ENCODE data around the gene ANKFN1.

ANKFN1 gene

GRCh38 chr17:56186222-56186786 lies 33.0 kb downstream of the ANKFN1 start:
- H3K4me3 ChIP-seq (ENCODE audit: low read depth, low read length), result no peak overlapping the region
- DNase-seq, result peak; percentile 74
- H3K36me3 ChIP-seq (replicated peaks), result no peaks in the 10 kb centered on the region
- H3K27me3 ChIP-seq (replicated peaks), result no peaks in the 10 kb centered on the region
- peak overlapping the region; percentile 71 for H3K27ac ChIP-seq
- in situ Hi-C loops (cut with HindIII; ENCODE audit: low pct_ligation_motif_present, low sequenced_read_pairs), result no loop called here
- TF ChIP-seq, protein P1, sequence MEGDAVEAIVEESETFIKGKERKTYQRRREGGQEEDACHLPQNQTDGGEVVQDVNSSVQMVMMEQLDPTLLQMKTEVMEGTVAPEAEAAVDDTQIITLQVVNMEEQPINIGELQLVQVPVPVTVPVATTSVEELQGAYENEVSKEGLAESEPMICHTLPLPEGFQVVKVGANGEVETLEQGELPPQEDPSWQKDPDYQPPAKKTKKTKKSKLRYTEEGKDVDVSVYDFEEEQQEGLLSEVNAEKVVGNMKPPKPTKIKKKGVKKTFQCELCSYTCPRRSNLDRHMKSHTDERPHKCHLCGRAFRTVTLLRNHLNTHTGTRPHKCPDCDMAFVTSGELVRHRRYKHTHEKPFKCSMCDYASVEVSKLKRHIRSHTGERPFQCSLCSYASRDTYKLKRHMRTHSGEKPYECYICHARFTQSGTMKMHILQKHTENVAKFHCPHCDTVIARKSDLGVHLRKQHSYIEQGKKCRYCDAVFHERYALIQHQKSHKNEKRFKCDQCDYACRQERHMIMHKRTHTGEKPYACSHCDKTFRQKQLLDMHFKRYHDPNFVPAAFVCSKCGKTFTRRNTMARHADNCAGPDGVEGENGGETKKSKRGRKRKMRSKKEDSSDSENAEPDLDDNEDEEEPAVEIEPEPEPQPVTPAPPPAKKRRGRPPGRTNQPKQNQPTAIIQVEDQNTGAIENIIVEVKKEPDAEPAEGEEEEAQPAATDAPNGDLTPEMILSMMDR (IDR thresholded peaks at IDR 0.05; ENCODE audit: low read depth, low read length, missing control alignments), result no peak

- no peaks in the 10 kb centered on the region for H3K36me3 ChIP-seq (replicated peaks)
- H3K4me3 ChIP-seq (ENCODE audit: low read depth, low read length), result no peak overlapping the region
- in situ Hi-C loops (cut with HindIII; ENCODE audit: low pct_ligation_motif_present, low sequenced_read_pairs), result no loop called here
- no peaks in the 10 kb centered on the region for H3K27me3 ChIP-seq (replicated peaks)
- no peak overlapping the region for H3K27ac ChIP-seq
- no peak for DNase-seq
- TF ChIP-seq, protein P1 (IDR thresholded peaks at IDR 0.05; ENCODE audit: low read depth, low read length, missing control alignments), result no peak
Observed at GRCh38 chr17:56203430-56203829, 50.2 kb downstream of the ANKFN1 start.

DNA sequence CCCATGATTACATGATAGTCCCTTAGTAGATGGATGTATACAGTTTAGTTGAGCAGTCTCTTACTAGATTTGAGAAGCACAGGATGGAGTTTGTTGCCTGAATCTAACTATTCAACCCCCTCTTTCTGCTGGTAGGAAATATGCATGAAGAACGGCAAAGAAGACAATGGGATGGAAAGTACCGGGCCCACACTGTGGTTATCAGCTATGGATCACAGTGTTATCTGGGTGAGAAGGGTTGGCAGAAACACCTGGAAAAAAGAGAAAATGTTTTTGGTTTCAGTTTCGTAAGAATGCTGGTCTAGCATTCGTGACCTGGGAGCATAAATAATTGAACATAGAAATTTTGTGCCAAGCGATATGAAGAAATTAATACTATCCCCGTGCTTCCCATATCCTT lies 53.1 kb downstream of the ANKFN1 start:
- H3K27ac ChIP-seq, result no peak overlapping the region
- in situ Hi-C loops (cut with HindIII; ENCODE audit: low pct_ligation_motif_present, low sequenced_read_pairs), result no loop called here

DNA sequence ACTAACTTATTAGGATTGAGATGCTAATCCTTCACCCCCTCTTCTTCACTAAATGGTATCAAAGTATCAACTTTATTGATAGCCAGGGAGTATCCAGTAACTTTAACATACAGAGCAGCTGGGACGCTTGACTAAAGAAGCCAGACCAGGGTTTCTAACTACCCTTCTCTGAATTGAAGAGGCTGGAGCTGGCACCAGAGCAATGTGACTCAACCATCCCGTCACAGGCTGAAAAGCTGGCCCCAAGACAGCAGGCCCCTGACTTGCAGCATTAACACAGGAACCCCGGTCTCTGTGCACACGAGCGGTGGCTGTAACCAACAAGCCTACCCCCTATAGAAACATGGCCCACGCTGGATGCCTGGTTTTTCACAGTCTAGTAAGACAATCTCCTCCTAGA lies 59.8 kb downstream of the ANKFN1 start:
- Histone ChIP-seq H3K27ac (no peak overlapping the region), H3K36me3 (replicated peaks) (no peaks in the 10 kb centered on the region), H3K4me3 (ENCODE audit: low read depth, low read length) (no peak overlapping the region), H3K27me3 (replicated peaks) (no peaks in the 10 kb centered on the region)
- TF ChIP-seq, protein P1 (IDR thresholded peaks at IDR 0.05; ENCODE audit: low read depth, low read length, missing control alignments), result no peak
- in situ Hi-C loops (cut with HindIII; ENCODE audit: low pct_ligation_motif_present, low sequenced_read_pairs), result no loop called here
- DNase-seq, result no peak

More for the DNA sequence above, 53.1 kb downstream of the ANKFN1 start:
- Histone ChIP-seq H3K36me3 (replicated peaks) (no peaks in the 10 kb centered on the region), H3K27me3 (replicated peaks) (no peaks in the 10 kb centered on the region), H3K4me3 (ENCODE audit: low read depth, low read length) (no peak overlapping the region)
- no peak for DNase-seq
- TF ChIP-seq, protein P1 (IDR thresholded peaks at IDR 0.05; ENCODE audit: low read depth, low read length, missing control alignments), result no peak

DNA sequence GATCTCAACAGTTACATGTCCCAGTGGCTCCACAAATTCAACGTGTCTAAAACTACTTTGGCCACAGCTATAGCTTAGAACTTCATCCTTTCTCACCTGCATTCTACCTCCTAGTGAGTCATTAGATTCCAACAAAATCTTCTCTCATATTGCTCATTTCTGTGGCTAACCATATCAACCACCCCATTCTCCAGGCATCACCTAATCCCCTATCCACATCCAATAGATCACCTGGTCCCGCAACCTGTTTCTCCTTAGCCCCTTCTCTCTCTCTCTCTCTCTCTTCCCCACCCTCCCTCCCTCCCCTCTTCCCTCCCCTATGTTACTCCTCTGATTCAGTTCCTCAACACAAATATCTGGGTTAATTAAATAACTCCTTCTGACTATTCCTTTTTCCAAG lies 64.6 kb downstream of the ANKFN1 start:
- in situ Hi-C loops (cut with HindIII; ENCODE audit: low pct_ligation_motif_present, low sequenced_read_pairs), result no loop called here
- H3K27ac ChIP-seq, result no peak overlapping the region

More for the DNA sequence above, 64.6 kb downstream of the ANKFN1 start:
- no peaks in the 10 kb centered on the region for H3K27me3 ChIP-seq (replicated peaks)
- DNase-seq, result no peak
- H3K4me3 ChIP-seq (ENCODE audit: low read depth, low read length), result no peak overlapping the region
- TF ChIP-seq, protein P1 (IDR thresholded peaks at IDR 0.05; ENCODE audit: low read depth, low read length, missing control alignments), result no peak
- no peaks in the 10 kb centered on the region for H3K36me3 ChIP-seq (replicated peaks)
